Motor neuron (in vitro differentiated cells): ENCODE data around the gene HSPA1B. TPM values are rescaled to one million over a fixed set of nuclear protein-coding genes. Genes with fewer than 3 reads are reported as not detected.
"Not testable (repeated sequence)": the region's sequence is repeated elsewhere in the genome, so short reads cannot be mapped to it uniquely, and the experiment has no call there.

Experiments
- ATAC-seq, 8 experiments: fragments of 200-7000 bp; cut with Tn5 transposase; replicated peaks in 6 of 8; 2 replicates each; pipeline ENCODE4 v1.8.0; 2021; ENCODE audit warnings: mild to moderate bottlenecking in 8 of 8, moderate library complexity in 8 of 8
- H3K27ac ChIP-seq, 2 donors: fragments of 250-450 bp; sonication (Bioruptor Pico); 2 replicates each; pipeline ENCODE4 v1.9.0; 2021; ENCODE audit warnings: antibody characterized with exemption in 2 of 2, mild to moderate bottlenecking in 2 of 2, moderate library complexity in 1 of 2
- H3K4me1 ChIP-seq, 2 donors: fragments of 250-450 bp; sonication (Bioruptor Pico); replicated peaks in 1 of 2; 2 replicates each; pipeline ENCODE4 v1.6.1; 2021; ENCODE audit warnings: antibody characterized with exemption in 2 of 2, mild to moderate bottlenecking in 2 of 2, moderate library complexity in 1 of 2
- H3K4me3 ChIP-seq, 5 donors: fragments of 250-450 bp; sonication (Bioruptor Pico); 2 replicates each; pipeline ENCODE4 v1.9.0; 2021; ENCODE audit warnings: antibody characterized with exemption in 5 of 5, mild to moderate bottlenecking in 5 of 5, moderate library complexity in 4 of 5
- WGBS, 10 experiments: fragments of 450-650 bp; shearing (Covaris generic); methylation state at CpG; one replicate each; pipeline ENCODE4 v1.0.0; 2022; 5-methylcytosine and 5-hydroxymethylcytosine counted together
- in situ Hi-C, 9 experiments: fragments of 400-800 bp; cut with MboI; loops; one replicate each; pipeline ENCODE4 v1.15.0; 2021; ENCODE audit warnings: low sequenced_read_pairs in 9 of 9, low pct_unique_long_range_greater_than_20kb in 2 of 9; ENCODE audit not compliant: unreplicated experiment in 9 of 9
- total RNA-seq, 8 experiments: library from RNA; unstranded; fragments of 300-600 nt; gene quantifications; 2 replicates each; pipeline versions ENCODE4 v1.2.3 to v1.2.4, GENCODE V29; 2022

Gene HSPA1B
- total RNA-seq, 8 experiments from 2014 or later: 68.6 to 489 (median 130) TPM

DNA sequence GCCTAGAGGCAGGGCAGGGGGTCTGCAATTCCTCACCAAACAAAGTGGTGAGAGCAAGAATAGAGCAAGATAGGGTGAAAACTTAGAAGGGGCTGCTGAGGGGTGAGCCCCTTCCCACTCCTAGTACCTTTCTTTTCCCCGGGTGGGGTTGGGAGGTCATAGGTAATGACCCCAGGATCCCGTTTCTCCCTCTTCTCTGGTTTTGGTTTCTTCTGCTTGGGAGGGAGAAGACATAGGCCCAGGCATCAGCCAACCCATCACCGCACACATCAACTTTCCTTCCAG lies 35.5 kb upstream of the HSPA1B start:
- Histone ChIP-seq H3K4me1 (peaks cover 7 to 12% of the 10 kb centered on the region in 2 donors), H3K4me3 (no peak overlapping the region), H3K27ac (no peak overlapping the region)
- 40 to 96% (median 83%) methylated on average over 1 to 3 of the region's 3 CpGs; no CpG with 5 or more reads in 7 of the 10 experiments for WGBS, 10 experiments
- no peak for ATAC-seq
- in situ Hi-C loops: no loop called here

DNA sequence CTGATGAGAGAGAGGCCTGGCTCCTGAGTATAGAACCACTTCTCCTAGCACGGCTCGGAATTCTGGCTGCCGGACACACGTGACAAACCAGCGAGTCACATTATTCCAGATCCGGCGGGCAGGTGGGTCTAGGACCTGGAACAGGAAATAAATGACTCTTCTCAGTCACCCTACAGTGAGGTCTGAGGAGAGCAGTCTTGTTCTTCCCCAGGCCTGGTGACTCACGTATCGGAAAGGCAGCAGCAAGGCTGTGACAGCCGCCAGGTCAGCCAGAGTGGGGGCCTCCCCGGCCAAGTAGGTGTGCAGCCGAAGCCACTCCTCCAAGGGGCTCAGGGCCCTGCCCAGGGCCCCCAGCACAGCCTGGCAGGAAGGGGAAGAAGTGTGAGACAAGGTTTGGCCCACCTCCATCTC lies 34.8 kb upstream of the HSPA1B start:
- H3K27ac ChIP-seq: no peak overlapping the region

DNA sequence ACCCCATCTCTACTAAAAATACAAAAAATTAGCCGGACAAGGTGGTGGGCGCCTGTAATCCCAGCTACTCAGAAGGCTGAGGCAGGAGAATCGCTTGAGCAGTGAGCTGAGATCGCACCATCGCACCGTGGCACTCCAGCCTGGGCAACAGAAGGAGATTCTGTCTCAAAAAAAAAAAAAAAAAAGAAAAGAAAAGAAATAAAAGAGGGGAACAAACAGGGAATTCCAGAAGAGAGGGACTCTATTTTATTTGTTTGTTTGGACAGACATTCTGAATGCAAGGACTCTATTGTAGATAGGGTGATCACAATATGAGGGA lies 33.7 kb upstream of the HSPA1B start:
- H3K27ac ChIP-seq, in situ Hi-C loops, ATAC-seq: not testable (repeated sequence)
- H3K4me1 ChIP-seq: peaks cover 7 to 12% of the 10 kb centered on the region in 2 donors
- 73 to 100% (median 82%) methylated on average over 2 to 6 of the region's 6 CpGs; no CpG with 5 or more reads in 1 of the 10 experiments for WGBS, 10 experiments
- peak overlapping the region; percentile 57 to 89 (median 76) for H3K4me3 ChIP-seq

More for the DNA sequence above, 34.8 kb upstream of the HSPA1B start:
- in situ Hi-C loops: no loop called here
- Histone ChIP-seq H3K4me1 (peaks cover 7 to 12% of the 10 kb centered on the region in 2 donors), H3K4me3 (no peak overlapping the region)
- ATAC-seq: no peak
- 38 to 100% (median 93%) methylated on average over 3 to 11 of the region's 12 CpGs; no CpG with 5 or more reads in 4 of the 10 experiments for WGBS, 10 experiments

DNA sequence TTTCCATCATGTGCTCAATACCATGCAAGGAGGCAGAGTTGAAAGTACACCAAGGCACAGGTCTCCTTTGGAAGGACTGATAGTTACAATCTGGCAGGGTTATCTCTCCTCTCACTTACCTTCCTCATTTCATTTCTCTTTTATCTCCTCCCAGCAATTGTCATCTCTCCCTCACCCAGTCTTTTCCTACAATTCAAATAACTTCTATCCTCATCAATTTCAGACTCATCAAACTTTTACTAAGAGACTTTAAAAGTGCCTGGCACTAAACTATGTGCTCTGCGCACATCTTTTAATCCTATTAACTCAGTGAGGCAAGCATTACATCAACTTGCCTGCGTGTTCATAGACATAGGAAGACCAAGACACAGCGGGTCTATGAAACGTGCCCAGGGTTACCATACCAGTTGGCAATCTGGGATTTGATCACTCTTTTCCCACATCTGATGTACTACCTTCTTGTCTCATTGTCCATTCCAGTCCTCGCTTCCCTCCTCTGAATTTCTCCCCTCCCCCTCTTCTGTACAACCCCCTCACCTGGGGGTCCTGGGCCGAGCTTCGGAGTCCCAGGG lies 33.2 kb upstream of the HSPA1B start:
- in situ Hi-C loops: no loop called here
- WGBS, 10 experiments: 0 to 54% (median 6%) methylated on average over 1 to 5 of the region's 7 CpGs; no CpG with 5 or more reads in 2 of the 10 experiments
- peak in 5 of 8 experiments; percentile 0 to 8 (median 2) for ATAC-seq
- Histone ChIP-seq H3K27ac (peak overlapping the region; percentile 100), H3K4me3 (peak overlapping the region; percentile 57 to 89 (median 76)), H3K4me1 (peaks cover 7 to 12% of the 10 kb centered on the region in 2 donors)

DNA sequence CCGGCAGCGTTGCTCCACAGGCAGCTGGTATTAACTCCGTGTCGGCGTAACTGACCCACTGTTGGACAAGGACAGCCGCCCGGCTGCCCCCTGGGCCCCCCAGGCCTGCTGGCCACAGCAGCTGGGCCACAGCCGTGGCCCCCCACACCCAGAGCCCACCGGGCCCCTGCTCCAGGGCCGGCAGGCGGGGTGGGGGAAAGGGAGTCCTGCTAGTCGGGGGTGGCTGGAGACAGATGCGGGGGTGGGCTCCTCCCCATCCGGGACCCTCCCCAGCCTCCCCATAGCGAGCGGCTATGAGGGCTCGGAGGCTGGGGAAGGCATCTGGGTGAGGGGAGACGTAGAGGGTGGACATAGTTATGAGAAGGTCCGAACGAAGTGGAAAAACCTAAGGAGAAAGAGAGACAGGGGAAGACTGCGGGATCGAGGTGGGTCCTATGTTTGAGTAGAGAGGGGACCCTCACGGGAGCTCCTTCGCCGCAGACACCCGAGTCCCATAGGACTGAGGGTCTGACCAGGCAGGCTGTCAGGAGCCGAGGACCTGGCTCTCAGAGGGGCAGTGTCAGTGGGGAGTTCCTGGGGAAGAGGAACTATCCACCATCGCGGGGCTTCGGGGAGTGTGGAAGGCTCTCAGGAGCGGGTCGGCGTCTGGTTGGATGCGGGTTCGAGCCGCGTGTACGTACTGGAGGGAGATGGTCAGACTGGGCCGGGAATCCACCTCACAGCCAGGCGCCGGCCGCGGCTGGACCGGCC lies 32.5 kb upstream of the HSPA1B start:
- Histone ChIP-seq H3K4me3 (peak overlapping the region; percentile 57 to 89 (median 76)), H3K27ac (peak overlapping the region; percentile 100), H3K4me1 (peaks cover 7 to 12% of the 10 kb centered on the region in 2 donors)
- ATAC-seq: peak; percentile 14 to 50 (median 24)
- 0 to 20% (median 4%) methylated on average over 1 to 12 of the region's 44 CpGs; no CpG with 5 or more reads in 7 of the 10 experiments for WGBS, 10 experiments
- in situ Hi-C loops: no loop called here

DNA sequence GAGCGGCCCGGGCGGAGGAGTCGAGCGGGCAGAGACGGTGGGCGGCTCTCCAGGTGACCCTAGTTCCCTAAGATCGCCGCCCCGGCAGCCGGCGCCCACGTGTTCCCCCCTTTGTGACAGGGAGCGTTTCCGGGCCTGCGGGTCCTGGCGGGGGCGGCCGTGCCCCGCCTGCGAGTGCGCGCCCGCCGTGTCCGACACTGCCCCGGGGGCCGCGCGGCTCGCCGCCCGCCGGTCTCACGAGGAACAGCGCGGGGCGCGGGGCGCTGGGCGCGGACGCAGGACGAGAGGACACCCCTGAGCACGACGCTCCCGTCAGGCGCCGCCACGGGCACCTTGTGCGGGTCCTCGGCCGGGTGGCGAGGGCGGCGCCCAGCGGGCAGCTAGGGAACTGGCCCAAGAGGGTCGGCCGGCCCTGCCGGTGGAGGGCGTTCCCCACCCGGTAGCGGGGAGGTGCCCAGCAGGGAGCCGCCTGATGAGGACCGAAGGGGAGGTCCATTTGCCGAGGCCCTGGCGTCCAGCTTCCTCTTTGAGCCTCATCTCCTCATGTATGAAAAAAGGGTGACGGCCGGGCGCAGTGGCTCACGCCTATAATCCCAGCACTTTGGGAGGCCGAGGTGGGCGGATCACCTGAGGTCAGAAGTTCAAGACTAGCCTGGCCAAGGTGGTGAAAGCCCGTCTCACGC lies 31.8 kb upstream of the HSPA1B start, which contains the start of gene VARS1:
TSS of gene VARS1 (minus strand) at position 137 of the 683 bp plus-strand sequence. CDS start 535 bp downstream, outside the sequence.
- 0 to 30% (median 7%) methylated on average over 2 to 19 of the region's 75 CpGs; no CpG with 5 or more reads in 4 of the 10 experiments for WGBS, 10 experiments

DNA sequence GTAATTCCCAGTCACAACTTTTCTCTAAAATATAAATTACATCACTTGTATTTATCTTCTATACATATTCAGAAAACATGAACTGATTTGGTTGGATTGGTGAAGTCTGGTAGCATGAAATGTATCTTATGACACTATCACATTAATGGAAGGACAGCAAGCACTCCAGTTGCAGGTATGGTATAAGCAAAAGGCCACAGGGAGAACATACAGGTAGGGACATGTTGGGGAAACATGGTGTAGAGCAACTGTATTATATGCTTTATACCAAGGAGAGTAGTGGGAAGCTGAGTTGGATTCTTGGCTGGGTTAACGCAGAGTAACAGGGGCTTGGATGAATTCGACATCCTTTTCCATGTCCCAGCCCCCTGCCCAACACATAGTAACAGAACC lies 30.5 kb upstream of the HSPA1B start:
- 58 to 100% (median 83%) methylated on average over 1 to 2 of the region's 2 CpGs; no CpG with 5 or more reads in 3 of the 10 experiments for WGBS, 10 experiments
- H3K4me1 ChIP-seq: peaks cover 7 to 12% of the 10 kb centered on the region in 2 donors
- no peak overlapping the region for H3K4me3 ChIP-seq
- no peak for ATAC-seq
- H3K27ac ChIP-seq: no peak overlapping the region
- in situ Hi-C loops: no loop called here

More for the DNA sequence above, 31.8 kb upstream of the HSPA1B start, which contains the start of gene VARS1:
- H3K27ac ChIP-seq: peak within 1 kb of the TSS; percentile 100
- peak; percentile 83 to 91 (median 86) for ATAC-seq
- peaks cover 7 to 12% of the 10 kb centered on the region in 2 donors for H3K4me1 ChIP-seq
- peak within 1 kb of the TSS; percentile 57 to 89 (median 76) for H3K4me3 ChIP-seq
- in situ Hi-C loops: no loop called here

DNA sequence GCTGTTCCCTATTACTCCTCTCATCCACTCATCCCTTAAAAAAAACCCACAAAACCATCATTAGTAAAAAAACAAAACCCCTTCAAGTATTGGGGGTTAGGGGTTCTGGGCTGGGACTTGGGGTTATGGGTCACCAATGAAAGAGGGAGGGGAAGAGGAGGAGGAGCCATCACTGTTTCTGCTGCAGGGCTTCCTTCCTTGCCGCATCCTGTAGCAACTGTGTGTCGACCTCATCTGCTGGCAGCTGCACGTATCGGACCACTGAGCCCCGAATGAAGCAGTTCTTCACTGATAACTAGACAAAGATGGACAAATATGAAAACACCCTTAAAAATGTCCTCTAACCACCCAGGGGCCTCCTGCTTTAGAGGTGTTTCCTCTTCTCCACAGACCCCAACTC lies 29.9 kb upstream of the HSPA1B start:
- 78 to 100% (median 85%) methylated on average over 1 to 5 of the region's 5 CpGs; no CpG with 5 or more reads in 6 of the 10 experiments for WGBS, 10 experiments
- in situ Hi-C loops: no loop called here
- Histone ChIP-seq H3K4me3 (no peak overlapping the region), H3K27ac (no peak overlapping the region), H3K4me1 (peaks cover 7 to 12% of the 10 kb centered on the region in 2 donors)
- ATAC-seq: no peak

DNA sequence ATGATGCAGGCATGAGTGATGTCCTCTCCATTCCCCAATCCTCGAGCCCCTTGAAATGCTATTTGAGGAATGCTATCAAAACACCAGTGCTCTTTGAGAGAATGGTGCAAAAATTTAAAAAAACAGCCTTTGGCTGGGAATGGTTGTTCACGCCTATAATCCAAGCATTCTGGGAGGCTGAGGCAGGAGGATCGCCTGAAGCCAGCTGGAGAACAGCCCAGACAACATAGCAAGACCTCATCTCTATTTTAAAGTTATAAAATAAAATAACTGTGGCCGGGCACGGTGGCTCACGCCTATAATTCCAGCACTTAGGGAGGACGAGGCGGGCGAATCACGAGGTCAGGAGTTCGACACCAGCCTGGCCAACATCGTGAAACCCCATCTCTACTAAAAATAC lies 27.8 kb upstream of the HSPA1B start:
- Histone ChIP-seq H3K4me3 (no peak overlapping the region), H3K27ac (no peak overlapping the region), H3K4me1 (peaks cover 0 to 4% of the 10 kb centered on the region in 2 donors)
- WGBS, 10 experiments: 37 to 100% (median 93%) methylated on average over 1 to 10 of the region's 12 CpGs; no CpG with 5 or more reads in 1 of the 10 experiments
- ATAC-seq: no peak
- in situ Hi-C loops: no loop called here

DNA sequence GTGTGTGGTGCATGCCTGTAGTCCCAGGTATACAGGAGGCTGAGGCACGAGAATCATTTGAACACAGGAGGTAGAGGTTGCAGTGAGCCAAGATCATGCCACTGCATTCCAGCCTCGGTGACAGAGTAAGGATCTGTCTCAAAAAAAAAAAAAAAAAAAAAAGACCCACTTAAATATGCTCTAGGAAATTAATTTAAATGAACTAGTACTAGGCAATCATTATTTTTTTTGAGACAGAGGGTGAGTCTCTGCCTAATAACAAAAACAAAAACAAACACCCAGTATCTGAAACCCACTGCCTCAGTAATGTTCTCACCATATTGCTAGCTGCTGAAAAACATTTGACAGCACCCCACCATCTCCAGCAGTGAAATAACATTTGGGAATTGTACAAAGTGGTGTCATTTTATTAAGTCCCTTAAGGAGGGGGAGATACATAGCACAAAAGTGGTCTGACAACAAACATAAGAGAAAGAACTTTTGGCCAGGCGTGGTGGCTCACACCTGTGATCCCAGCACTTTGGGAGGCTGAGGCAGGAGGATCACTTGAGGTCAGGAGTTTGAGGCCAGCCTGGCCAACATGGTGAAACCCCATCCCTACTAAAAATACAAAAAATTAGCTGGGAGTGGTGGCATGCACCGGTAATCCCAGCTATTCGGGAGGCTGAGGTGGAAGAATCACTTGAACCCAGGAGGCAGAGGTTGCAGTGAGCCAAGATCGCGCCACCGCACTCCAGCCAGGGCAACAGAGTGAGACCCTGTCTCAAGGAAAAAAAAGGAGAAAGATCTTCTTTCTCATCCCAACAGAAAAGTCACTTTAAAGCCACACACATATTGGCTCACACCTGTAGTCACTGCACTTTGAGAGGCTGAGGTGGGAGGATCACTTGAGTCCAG lies 26.3 kb upstream of the HSPA1B start:
- ATAC-seq, H3K4me1 ChIP-seq, H3K27ac ChIP-seq, in situ Hi-C loops, H3K4me3 ChIP-seq: not testable (repeated sequence)
- WGBS, 10 experiments: 75 to 100% (median 97%) methylated on average over 1 to 6 of the region's 8 CpGs

DNA sequence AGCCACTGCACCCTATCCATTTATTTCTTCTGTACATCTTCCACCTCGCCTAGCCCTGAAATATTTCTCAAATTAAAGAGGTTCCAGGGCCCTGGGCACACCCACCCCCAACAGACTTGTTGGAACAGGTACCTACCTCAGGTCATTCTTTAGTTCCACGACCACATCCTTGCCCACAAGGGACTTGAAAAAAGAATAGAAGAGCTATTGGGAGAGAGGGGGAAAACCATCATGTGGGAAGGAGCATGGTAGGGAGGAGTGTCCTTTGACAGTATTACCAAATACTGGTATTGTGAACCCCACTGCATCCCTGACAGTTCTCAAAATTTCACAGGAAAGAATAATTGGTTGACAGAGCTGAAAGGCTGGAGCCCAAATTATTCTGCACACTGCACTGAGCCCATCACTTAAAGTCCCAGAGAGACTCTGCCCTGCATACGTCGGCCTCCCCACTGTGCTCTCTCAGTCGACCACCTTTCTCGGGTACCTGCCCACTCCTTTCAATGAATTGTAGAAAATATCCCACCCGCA lies 21.5 kb upstream of the HSPA1B start:
- H3K27ac ChIP-seq: peak overlapping the region; percentile 64 to 83
- H3K4me3 ChIP-seq: peak overlapping the region; percentile 42 to 75 (median 57)
- 0 to 35% (median 9%) methylated on average over 1 to 7 of the region's 7 CpGs; no CpG with 5 or more reads in 3 of the 10 experiments for WGBS, 10 experiments
- H3K4me1 ChIP-seq: peaks cover 5 to 11% of the 10 kb centered on the region in 2 donors
- peak in 2 of 8 experiments; percentile 6 to 7 for ATAC-seq
- in situ Hi-C loops: no loop called here
